DMS114 treated with DMSO at 0.1 percent for 48 hours (cell line): Measurements from ENCODE around the gene PLAAT2.

ENCODE experiments used
- DNase-seq: peaks from one replicate; lab custom pipeline; 2025; ENCODE audit not compliant: unreplicated experiment; lab: John Stamatoyannopoulos, UW

Gene PLAAT2

GRCh38 chr11:63521896-63522295 is 41.3 kb downstream of the PLAAT2 start:
- DNase-seq, result no peak

- no peak for DNase-seq
Measured at GRCh38 chr11:63520606-63521170, 42.5 kb downstream of the PLAAT2 start.

- no peak for DNase-seq
Measured at GRCh38 chr11:63518548-63518947, 44.6 kb downstream of the PLAAT2 start.

- no peak for DNase-seq
Measured at GRCh38 chr11:63517156-63517555, 46.0 kb downstream of the PLAAT2 start.

- no peak for DNase-seq
Measured at GRCh38 chr11:63516109-63516508, 47.1 kb downstream of the PLAAT2 start.

GRCh38 chr11:63512816-63513215 is 50.4 kb downstream of the PLAAT2 start:
- no peak for DNase-seq

GRCh38 chr11:63511048-63511748 is 52.0 kb downstream of the PLAAT2 start:
- DNase-seq, result no peak

- DNase-seq, result no peak
Measured at GRCh38 chr11:63510360-63511047, 52.7 kb downstream of the PLAAT2 start.

GRCh38 chr11:63508745-63509144 is 54.4 kb downstream of the PLAAT2 start:
- DNase-seq, result no peak

GRCh38 chr11:63508009-63508408 is 55.2 kb downstream of the PLAAT2 start:
- DNase-seq, result peak; percentile 8

- DNase-seq, result no peak
Measured at GRCh38 chr11:63507511-63507910, 55.7 kb downstream of the PLAAT2 start.

GRCh38 chr11:63506876-63507275 is 56.3 kb downstream of the PLAAT2 start:
- no peak for DNase-seq

- DNase-seq, result no peak
Measured at GRCh38 chr11:63505857-63506528, 57.2 kb downstream of the PLAAT2 start, which contains the start of gene LGALS12. Gene LGALS12 (plus strand): TSS chr11:63506084. CDS start chr11:63506459, 375 bp downstream.

- no peak for DNase-seq
Measured at GRCh38 chr11:63504933-63505586, 58.1 kb downstream of the PLAAT2 start.

- no peak for DNase-seq
Measured at GRCh38 chr11:63504054-63504453, 59.1 kb downstream of the PLAAT2 start.

- no peak for DNase-seq
Measured at GRCh38 chr11:63503492-63503891, 59.7 kb downstream of the PLAAT2 start.
